DND-41 (cell line): ENCODE data around the gene CCDC24.
A peak's percentile ranks its signal among the peaks of the same experiment; 100 is the strongest.

Experiments used
- ATAC-seq: fragments of 200-7000 bp; cut with Tn5 transposase; 3 replicates; pipeline ENCODE4 v1.9.1; 2021; ENCODE audit warnings: low read depth; ENCODE audit not compliant: insufficient read depth
- DNase-seq: peaks from one replicate; pipeline ENCODE4 v3.0.0-alpha.2; 2020
- H2AFZ ChIP-seq: 2 replicates; pipeline ENCODE4 v1.6.0; 2012; ENCODE audit warnings: low read depth, low read length
- H3K27ac ChIP-seq: 2 replicates; pipeline ENCODE4 v1.5.1; 2012; ENCODE audit warnings: low read length, inconsistent platforms
- H3K27me3 ChIP-seq: fragments of 200-600 bp; sonication (generic); 2 replicates; pipeline ENCODE4 v1.6.0; 2012; ENCODE audit warnings: low read length, mild to moderate bottlenecking, inconsistent platforms; ENCODE audit not compliant: insufficient read depth, poor library complexity
- H3K36me3 ChIP-seq: 2 replicates; pipeline ENCODE4 v1.5.1; 2012; ENCODE audit warnings: low read length, inconsistent platforms; ENCODE audit not compliant: insufficient read depth
- H3K4me1 ChIP-seq: 2 replicates; pipeline ENCODE4 v1.5.1; 2012; ENCODE audit warnings: mild to moderate bottlenecking, low read length; ENCODE audit not compliant: insufficient read depth
- H3K4me2 ChIP-seq: 2 replicates; pipeline ENCODE4 v1.6.0; 2012; ENCODE audit warnings: mild to moderate bottlenecking, moderate library complexity, low read length, inconsistent platforms; ENCODE audit not compliant: insufficient read depth
- H3K4me3 ChIP-seq, 2 experiments: fragments of 200-600 bp in 1 of 2; shearing (Covaris generic) in 1 of 2; 2 replicates each; pipeline ENCODE4 v1.5.1; 2012 to 2016; ENCODE audit warnings: inconsistent platforms in 2 of 2, low read length in 2 of 2, mild to moderate bottlenecking in 2 of 2, low read depth in 1 of 2, moderate library complexity in 1 of 2
- H3K79me2 ChIP-seq: 2 replicates; pipeline ENCODE4 v1.6.0; 2012; ENCODE audit warnings: low read length, inconsistent platforms; ENCODE audit not compliant: insufficient read depth
- H3K9ac ChIP-seq: 2 replicates; pipeline ENCODE4 v1.6.0; 2012; ENCODE audit warnings: low read depth, mild to moderate bottlenecking, inconsistent platforms, low read length, moderate library complexity
- H3K9me3 ChIP-seq: 2 replicates; pipeline ENCODE4 v1.5.1; 2012; ENCODE audit warnings: low read length, moderate library complexity, mild to moderate bottlenecking, inconsistent platforms; ENCODE audit not compliant: insufficient read depth, severe bottlenecking
- H4K20me1 ChIP-seq: 2 replicates; pipeline ENCODE4 v1.6.0; 2012; ENCODE audit warnings: low read length; ENCODE audit not compliant: insufficient read depth
- EZH2 ChIP-seq: IDR thresholded peaks from 3 replicates; pipeline ENCODE4 v1.6.1; 2012; ENCODE audit warnings: borderline replicate concordance, low read depth, mild to moderate bottlenecking, moderate library complexity, low read length, inconsistent platforms; ENCODE audit not compliant: severe bottlenecking
- TF ChIP-seq, protein P1 (sequence below): IDR thresholded peaks from 2 replicates; pipeline ENCODE4 v1.5.1; 2012; ENCODE audit warnings: borderline replicate concordance, low read length, moderate library complexity, mild to moderate bottlenecking; ENCODE audit not compliant: poor library complexity, severe bottlenecking; ENCODE audit errors: extremely low read depth

The CCDC24 gene

DNA sequence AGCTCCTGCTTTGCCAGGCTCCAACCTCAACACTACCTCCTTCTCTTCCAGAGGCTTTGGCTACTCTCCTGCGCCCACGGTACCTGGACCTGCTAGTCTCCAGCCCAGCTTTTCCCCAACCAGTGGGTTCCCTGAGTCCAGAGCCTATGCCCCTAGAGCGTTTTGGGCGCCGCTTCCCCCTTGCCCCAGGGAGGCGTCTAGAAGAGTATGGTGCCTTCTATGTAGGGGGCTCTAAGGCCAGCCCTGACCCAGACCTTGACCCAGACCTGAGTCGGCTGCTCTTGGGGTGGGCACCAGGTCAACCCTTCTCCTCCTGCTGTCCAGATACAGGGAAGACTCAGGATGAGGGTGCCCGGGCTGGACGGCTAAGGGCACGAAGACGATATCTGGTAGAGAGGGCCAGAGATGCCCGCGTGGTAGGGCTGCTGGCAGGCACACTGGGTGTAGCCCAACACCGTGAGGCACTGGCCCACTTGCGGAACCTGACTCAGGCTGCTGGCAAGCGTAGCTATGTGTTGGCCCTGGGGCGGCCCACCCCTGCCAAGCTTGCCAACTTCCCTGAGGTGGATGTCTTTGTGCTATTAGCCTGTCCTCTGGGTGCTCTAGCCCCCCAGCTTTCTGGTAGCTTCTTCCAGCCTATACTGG, 19.9 kb upstream of the CCDC24 start:
- H3K4me1 ChIP-seq, result peaks cover 45% of the 10 kb centered on the region
- H4K20me1 ChIP-seq, result peaks cover 11% of the 10 kb centered on the region
- H3K27ac ChIP-seq, result no peak overlapping the region
- no peak overlapping the region for H2AFZ ChIP-seq
- TF ChIP-seq, protein P1, sequence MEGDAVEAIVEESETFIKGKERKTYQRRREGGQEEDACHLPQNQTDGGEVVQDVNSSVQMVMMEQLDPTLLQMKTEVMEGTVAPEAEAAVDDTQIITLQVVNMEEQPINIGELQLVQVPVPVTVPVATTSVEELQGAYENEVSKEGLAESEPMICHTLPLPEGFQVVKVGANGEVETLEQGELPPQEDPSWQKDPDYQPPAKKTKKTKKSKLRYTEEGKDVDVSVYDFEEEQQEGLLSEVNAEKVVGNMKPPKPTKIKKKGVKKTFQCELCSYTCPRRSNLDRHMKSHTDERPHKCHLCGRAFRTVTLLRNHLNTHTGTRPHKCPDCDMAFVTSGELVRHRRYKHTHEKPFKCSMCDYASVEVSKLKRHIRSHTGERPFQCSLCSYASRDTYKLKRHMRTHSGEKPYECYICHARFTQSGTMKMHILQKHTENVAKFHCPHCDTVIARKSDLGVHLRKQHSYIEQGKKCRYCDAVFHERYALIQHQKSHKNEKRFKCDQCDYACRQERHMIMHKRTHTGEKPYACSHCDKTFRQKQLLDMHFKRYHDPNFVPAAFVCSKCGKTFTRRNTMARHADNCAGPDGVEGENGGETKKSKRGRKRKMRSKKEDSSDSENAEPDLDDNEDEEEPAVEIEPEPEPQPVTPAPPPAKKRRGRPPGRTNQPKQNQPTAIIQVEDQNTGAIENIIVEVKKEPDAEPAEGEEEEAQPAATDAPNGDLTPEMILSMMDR, result no peak
- TF ChIP-seq EZH2, result no peak
- ATAC-seq (no peak), DNase-seq (no peak)
- no peak overlapping the region for H3K9ac ChIP-seq
- H3K4me2 ChIP-seq, result peak overlapping the region; percentile 96
- no peaks in the 10 kb centered on the region for H3K9me3 ChIP-seq
- H3K79me2 ChIP-seq, result peaks cover 32% of the 10 kb centered on the region
- H3K27me3 ChIP-seq, result no peaks in the 10 kb centered on the region
- H3K36me3 ChIP-seq, result peaks cover 21% of the 10 kb centered on the region
- peak overlapping the region in 1 of 2 experiments; percentile 100; a peak in 2 of 4 replicates for H3K4me3 ChIP-seq

DNA sequence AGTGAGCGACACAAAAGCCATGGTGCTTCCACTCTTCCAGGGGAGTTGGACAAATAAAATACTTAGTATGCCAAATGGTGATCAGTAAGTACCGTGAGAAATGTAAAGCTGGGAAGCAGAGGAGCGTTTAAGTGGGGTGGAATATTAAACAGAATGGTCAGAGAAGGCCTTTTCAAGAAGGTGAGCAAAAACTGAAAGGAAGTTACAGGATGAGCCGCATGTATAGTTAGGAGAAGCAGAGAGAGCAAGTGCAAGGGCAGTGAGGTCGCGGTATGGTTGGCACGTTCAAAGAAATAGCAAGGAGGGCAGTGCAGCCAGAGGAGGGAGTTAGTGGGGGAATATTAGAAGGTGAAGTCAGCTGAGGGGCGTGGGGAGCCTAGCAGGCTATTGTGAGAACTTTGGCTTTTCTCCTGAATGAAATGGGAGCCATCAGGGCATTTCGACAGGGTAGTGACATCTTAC, 17.4 kb upstream of the CCDC24 start:
- TF ChIP-seq, protein P1, result no peak
- no peak for TF ChIP-seq EZH2
- DNase-seq (no peak), ATAC-seq (no peak)
- peak overlapping the region; percentile 74 for H3K4me2 ChIP-seq
- peaks cover 40% of the 10 kb centered on the region for H3K79me2 ChIP-seq
- peaks cover 30% of the 10 kb centered on the region for H4K20me1 ChIP-seq
- peak overlapping the region; percentile 77 for H3K27ac ChIP-seq
- peak overlapping the region; percentile 90 for H3K9ac ChIP-seq
- peaks cover 39% of the 10 kb centered on the region for H3K36me3 ChIP-seq
- H3K9me3 ChIP-seq, result no peaks in the 10 kb centered on the region
- peak overlapping the region; percentile 70 to 96; a peak in 3 of 4 replicates for H3K4me3 ChIP-seq
- no peaks in the 10 kb centered on the region for H3K27me3 ChIP-seq
- H2AFZ ChIP-seq, result peak overlapping the region; percentile 78
- peaks cover 66% of the 10 kb centered on the region for H3K4me1 ChIP-seq

DNA sequence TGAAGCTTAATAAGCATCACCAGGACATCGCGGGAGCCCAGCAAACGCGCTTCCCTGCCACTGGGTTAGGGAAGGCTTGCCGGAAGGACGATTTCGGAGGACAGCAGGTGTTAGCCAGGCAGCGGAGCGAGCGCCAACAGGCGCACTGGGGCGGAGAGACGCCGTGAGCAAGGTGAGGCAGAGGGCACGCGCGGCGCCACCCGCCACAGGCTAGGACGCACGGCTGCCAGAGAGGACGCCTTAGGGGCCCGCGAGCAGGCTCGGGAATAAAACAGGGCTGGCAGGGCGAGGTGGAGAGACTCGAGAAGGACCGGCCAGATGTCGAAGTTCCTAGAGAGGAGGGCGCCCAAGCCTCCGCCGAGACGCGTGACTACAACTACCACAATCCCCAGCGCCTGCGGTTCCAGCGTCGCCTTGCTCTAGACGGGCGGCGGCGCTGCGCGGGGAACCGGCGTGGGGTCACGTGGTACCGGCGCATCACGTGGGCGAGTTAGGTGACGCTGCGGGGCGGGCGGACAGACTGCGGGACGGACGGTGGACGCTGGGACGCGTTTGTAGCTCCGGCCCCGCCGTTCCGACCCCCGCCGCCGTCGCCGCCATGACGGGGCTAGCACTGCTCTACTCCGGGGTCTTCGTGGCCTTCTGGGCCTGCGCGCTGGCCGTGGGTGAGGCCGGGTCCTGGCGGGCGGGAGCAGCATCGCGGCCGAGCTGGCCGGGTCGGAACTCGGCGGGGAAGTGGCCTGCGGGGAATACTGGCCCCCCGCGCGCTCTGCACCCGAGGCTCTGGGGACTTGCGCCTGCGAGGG, 16.8 kb upstream of the CCDC24 start, which contains the start of gene ATP6V0B:
TSS of gene ATP6V0B (plus strand) at position 518 of the 806 bp plus-strand sequence. CDS start at position 599, 81 bp downstream.
- H3K27me3 ChIP-seq, result no peaks in the 10 kb centered on the region
- DNase-seq, result peak; percentile 92
- peaks cover 39% of the 10 kb centered on the region for H3K36me3 ChIP-seq
- H3K4me1 ChIP-seq, result peaks cover 61% of the 10 kb centered on the region
- no peak for TF ChIP-seq EZH2
- TF ChIP-seq, protein P1, result peak; percentile 22
- peak within 1 kb of the TSS; percentile 70 to 96 for H3K4me3 ChIP-seq
- H3K9ac ChIP-seq, result peak within 1 kb of the TSS; percentile 90
- peak; percentile 77 for ATAC-seq
- no peaks in the 10 kb centered on the region for H3K9me3 ChIP-seq
- H3K79me2 ChIP-seq, result peaks cover 40% of the 10 kb centered on the region
- peak within 1 kb of the TSS; percentile 77 for H3K27ac ChIP-seq
- peaks cover 30% of the 10 kb centered on the region for H4K20me1 ChIP-seq
- peak within 1 kb of the TSS; percentile 74 for H3K4me2 ChIP-seq
- peak within 1 kb of the TSS; percentile 78 for H2AFZ ChIP-seq
